GM19468 (cell line): ENCODE results near the gene THEMIS.

Experiments used
- ATAC-seq: cut with Tn5 transposase; IDR thresholded peaks from one replicate; pipeline ENCODE4 v1.9.1; 2021; ENCODE audit warnings: mild to moderate bottlenecking, moderate library complexity, moderate number of reproducible peaks; ENCODE audit not compliant: unreplicated experiment; ENCODE audit errors: extremely low read depth

THEMIS gene

GRCh38 chr6:127918506-127919427, 17.9 kb upstream of the THEMIS start:
- no peak for ATAC-seq

- ATAC-seq = no peak
These were observed 16.9 kb upstream of the THEMIS start for GRCh38 chr6:127917766-127918165.

- no peak for ATAC-seq
These were observed 13.4 kb upstream of the THEMIS start for GRCh38 chr6:127914240-127914639.

- ATAC-seq = no peak
These were observed 12.1 kb upstream of the THEMIS start for GRCh38 chr6:127912914-127913313.

GRCh38 chr6:127907960-127908640, 7.2 kb upstream of the THEMIS start:
- ATAC-seq = no peak

- ATAC-seq = no peak
These were observed 3.3 kb upstream of the THEMIS start for GRCh38 chr6:127904160-127904559.

- no peak for ATAC-seq
These were observed 2.1 kb upstream of the THEMIS start for GRCh38 chr6:127902933-127903332.

- no peak for ATAC-seq
These were observed 3.4 kb downstream of the THEMIS start for GRCh38 chr6:127897484-127897883.

GRCh38 chr6:127894051-127894450, 6.8 kb downstream of the THEMIS start:
- no peak for ATAC-seq

- no peak for ATAC-seq
These were observed 7.3 kb downstream of the THEMIS start for GRCh38 chr6:127893541-127893940.

- ATAC-seq = no peak
These were observed 9.0 kb downstream of the THEMIS start for GRCh38 chr6:127891731-127892326.

- no peak for ATAC-seq
These were observed 14.3 kb downstream of the THEMIS start for GRCh38 chr6:127886603-127887002.

GRCh38 chr6:127884134-127884533, 16.7 kb downstream of the THEMIS start:
- ATAC-seq = no peak

- ATAC-seq = peak; percentile 26
These were observed 18.9 kb downstream of the THEMIS start for GRCh38 chr6:127881949-127882348.

- no peak for ATAC-seq
These were observed 20.4 kb downstream of the THEMIS start for GRCh38 chr6:127880429-127880828.

- ATAC-seq = no peak
These were observed 21.2 kb downstream of the THEMIS start for GRCh38 chr6:127879685-127880084.

- ATAC-seq = no peak
These were observed 22.7 kb downstream of the THEMIS start for GRCh38 chr6:127878115-127878514.

- no peak for ATAC-seq
These were observed 23.6 kb downstream of the THEMIS start for GRCh38 chr6:127877231-127877630.

- ATAC-seq = no peak
These were observed 31.0 kb downstream of the THEMIS start for GRCh38 chr6:127869772-127870404.

- ATAC-seq = no peak
These were observed 31.7 kb downstream of the THEMIS start for GRCh38 chr6:127869183-127869582.

GRCh38 chr6:127868338-127868737, 32.5 kb downstream of the THEMIS start:
- ATAC-seq = no peak
